ENCODE measurements around the gene ATRNL1. TPM values are rescaled to one million over a fixed set of nuclear protein-coding genes. Genes with fewer than 3 reads are reported as not detected.

Gene ATRNL1
- total RNA-seq, 1 experiment from 2014 or later = 1.3 TPM

GRCh38 chr10:115094416-115095140 is 1.4 kb downstream of the ATRNL1 start:
- no peak overlapping the region for H3K27ac ChIP-seq (ENCODE audit: low read depth, low read length)
- no peak overlapping the region for H2AFZ ChIP-seq (ENCODE audit: low read depth, low read length, poor library complexity, severe bottlenecking)
- RAD21 ChIA-PET (ENCODE audit: low non-redundant PET in 1 of 2, low total read pairs in 2 of 2, uncharacterized antibody in 2 of 2, unreplicated experiment in 2 of 2) = no interaction called here
- H4K20me1 ChIP-seq (ENCODE audit: insufficient read depth) = no peaks in the 10 kb centered on the region
- POLR2A ChIA-PET = no interaction called here
- H3K36me3 ChIP-seq (ENCODE audit: control insufficient read depth in 1 of 2, insufficient read depth in 2 of 2, low read length in 2 of 2) = no peaks in the 10 kb centered on the region
- H3K9me3 ChIP-seq (ENCODE audit: control insufficient read depth in 1 of 2, insufficient read depth in 1 of 2, low read depth in 1 of 2, low read length in 2 of 2) = no peaks in the 10 kb centered on the region
- H3K9me2 ChIP-seq (ENCODE audit: insufficient read depth) = no peaks in the 10 kb centered on the region
- no peak overlapping the region for H3K4me2 ChIP-seq (ENCODE audit: low read length)
- TF ChIP-seq, protein P1, sequence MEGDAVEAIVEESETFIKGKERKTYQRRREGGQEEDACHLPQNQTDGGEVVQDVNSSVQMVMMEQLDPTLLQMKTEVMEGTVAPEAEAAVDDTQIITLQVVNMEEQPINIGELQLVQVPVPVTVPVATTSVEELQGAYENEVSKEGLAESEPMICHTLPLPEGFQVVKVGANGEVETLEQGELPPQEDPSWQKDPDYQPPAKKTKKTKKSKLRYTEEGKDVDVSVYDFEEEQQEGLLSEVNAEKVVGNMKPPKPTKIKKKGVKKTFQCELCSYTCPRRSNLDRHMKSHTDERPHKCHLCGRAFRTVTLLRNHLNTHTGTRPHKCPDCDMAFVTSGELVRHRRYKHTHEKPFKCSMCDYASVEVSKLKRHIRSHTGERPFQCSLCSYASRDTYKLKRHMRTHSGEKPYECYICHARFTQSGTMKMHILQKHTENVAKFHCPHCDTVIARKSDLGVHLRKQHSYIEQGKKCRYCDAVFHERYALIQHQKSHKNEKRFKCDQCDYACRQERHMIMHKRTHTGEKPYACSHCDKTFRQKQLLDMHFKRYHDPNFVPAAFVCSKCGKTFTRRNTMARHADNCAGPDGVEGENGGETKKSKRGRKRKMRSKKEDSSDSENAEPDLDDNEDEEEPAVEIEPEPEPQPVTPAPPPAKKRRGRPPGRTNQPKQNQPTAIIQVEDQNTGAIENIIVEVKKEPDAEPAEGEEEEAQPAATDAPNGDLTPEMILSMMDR (IDR thresholded peaks at IDR 0.05 in 2 of 3, conservative IDR thresholded peaks at IDR 0.05 in 1 of 3; ENCODE audit: borderline replicate concordance in 1 of 3, insufficient read depth in 1 of 3, low read depth in 2 of 3, low read length in 2 of 3) = no peak
- TF ChIP-seq ZFX (IDR thresholded peaks at IDR 0.05) (no peak), SRF (IDR thresholded peaks at IDR 0.05; ENCODE audit: low read depth) (no peak), FOSL1 (IDR thresholded peaks at IDR 0.05; ENCODE audit: low read depth) (no peak), EZH2phosphoT487 (IDR thresholded peaks at IDR 0.05; ENCODE audit: borderline replicate concordance) (no peak), ZNF274 (IDR thresholded peaks at IDR 0.05; ENCODE audit: low read depth, low read length) (no peak), SIN3A (IDR thresholded peaks at IDR 0.05; ENCODE audit: low read depth) (no peak), EGR1 (IDR thresholded peaks at IDR 0.05; ENCODE audit: low read depth) (no peak), TCF7L2 (IDR thresholded peaks at IDR 0.05; ENCODE audit: borderline replicate concordance, extremely low read depth, insufficient read depth, insufficient read length) (no peak), POLR2A (IDR thresholded peaks at IDR 0.05; ENCODE audit: borderline replicate concordance, extremely low read depth, insufficient read depth, insufficient read length) (no peak), EZH2 (IDR thresholded peaks at IDR 0.05) (no peak)
- TF ChIP-seq, protein P2, sequence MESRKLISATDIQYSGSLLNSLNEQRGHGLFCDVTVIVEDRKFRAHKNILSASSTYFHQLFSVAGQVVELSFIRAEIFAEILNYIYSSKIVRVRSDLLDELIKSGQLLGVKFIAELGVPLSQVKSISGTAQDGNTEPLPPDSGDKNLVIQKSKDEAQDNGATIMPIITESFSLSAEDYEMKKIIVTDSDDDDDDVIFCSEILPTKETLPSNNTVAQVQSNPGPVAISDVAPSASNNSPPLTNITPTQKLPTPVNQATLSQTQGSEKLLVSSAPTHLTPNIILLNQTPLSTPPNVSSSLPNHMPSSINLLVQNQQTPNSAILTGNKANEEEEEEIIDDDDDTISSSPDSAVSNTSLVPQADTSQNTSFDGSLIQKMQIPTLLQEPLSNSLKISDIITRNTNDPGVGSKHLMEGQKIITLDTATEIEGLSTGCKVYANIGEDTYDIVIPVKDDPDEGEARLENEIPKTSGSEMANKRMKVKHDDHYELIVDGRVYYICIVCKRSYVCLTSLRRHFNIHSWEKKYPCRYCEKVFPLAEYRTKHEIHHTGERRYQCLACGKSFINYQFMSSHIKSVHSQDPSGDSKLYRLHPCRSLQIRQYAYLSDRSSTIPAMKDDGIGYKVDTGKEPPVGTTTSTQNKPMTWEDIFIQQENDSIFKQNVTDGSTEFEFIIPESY (IDR thresholded peaks at IDR 0.05; ENCODE audit: extremely low read depth, insufficient replicate concordance, low read length) = no peak
- no peak for DNase-seq (ENCODE audit: low read depth, low spot score)
- no TSS peak for BruUV-seq (replicated peaks)
- CTCF ChIA-PET = no interaction called here
- H3K79me2 ChIP-seq (ENCODE audit: insufficient read depth, low read length) = no peaks in the 10 kb centered on the region
- H3K27me3 ChIP-seq (ENCODE audit: insufficient read depth, low read length) = no peaks in the 10 kb centered on the region
- no peak overlapping the region for H3K4me3 ChIP-seq (replicated peaks in 1 of 2; ENCODE audit: low read depth in 1 of 2, low read length in 2 of 2)
- H3K4me1 ChIP-seq (ENCODE audit: control insufficient read depth in 1 of 2, insufficient read depth in 2 of 2, low read length in 2 of 2) = no peaks in the 10 kb centered on the region
- ATAC-seq = no peak
- intact Hi-C loops (cut with micrococcal nuclease) = no loop called here
- no peak overlapping the region for H3K9ac ChIP-seq (ENCODE audit: low read length)
